GM12865 (cell line): ENCODE data around the gene MEGF10.
A peak's percentile ranks its signal among the peaks of the same experiment; 100 is the strongest.
"Not testable (repeated sequence)": the region's sequence is repeated elsewhere in the genome, so short reads cannot be mapped to it uniquely, and the experiment has no call there.

ENCODE experiments used
- DNase-seq: peaks from one replicate; pipeline ENCODE4 v3.0.0; 2010; ENCODE audit warnings: low read depth
- H3K4me3 ChIP-seq: 2 replicates; pipeline ENCODE4 v1.5.1; 2011; ENCODE audit warnings: mild to moderate bottlenecking, low read depth, low read length, control low read depth
- TF ChIP-seq, protein P1 (sequence below): IDR thresholded peaks from 2 replicates; pipeline ENCODE4 v1.5.1; 2011; ENCODE audit warnings: low read length, control low read depth, low read depth, inconsistent platforms; ENCODE audit not compliant: insufficient read depth; ENCODE audit errors: missing control alignments

MEGF10 gene

DNA sequence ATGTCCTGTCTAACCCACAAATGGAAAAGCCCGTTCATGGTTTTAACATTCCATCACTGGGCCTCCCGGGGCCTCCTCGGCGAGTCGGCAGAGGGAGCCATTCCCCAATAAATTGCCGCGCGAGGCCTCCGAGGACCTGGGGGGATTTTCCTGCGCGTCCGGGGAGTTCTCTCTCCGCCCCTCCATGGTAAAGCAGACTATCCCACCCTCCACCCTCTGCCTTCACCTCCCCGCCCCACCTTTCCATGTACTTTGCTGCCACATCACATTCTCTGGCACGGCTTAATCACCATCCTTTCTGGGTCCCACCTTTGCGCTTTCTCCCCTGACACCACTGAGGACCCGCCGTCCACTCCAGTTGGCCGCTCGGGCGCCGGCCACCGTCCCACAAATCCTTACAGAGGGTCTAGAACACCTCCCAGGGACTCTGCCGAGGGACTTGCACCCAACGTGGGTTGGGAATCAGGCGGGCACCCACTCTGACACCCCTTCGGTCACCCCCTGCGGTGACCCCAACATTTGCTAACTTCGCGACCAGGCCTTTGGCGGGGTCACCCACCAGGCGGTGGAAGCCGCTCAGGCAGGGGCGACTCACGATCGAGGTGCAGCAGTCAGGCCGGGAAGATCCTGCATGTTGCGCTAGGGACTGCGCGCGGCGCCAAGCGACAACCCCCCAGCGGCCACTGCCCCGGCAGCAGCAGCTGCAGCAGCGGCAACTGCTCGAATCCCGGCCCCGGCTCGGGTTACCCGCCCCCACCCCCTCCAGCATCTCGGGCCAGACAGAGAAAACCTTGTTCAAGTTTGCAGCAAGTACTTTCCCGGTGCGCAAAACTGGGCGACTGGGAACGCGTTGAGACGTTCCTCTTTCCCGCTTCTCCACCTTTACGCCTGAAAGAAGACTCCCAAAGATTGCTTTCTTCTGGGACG is at the start of gene MEGF10:
TSS of gene MEGF10 (plus strand) at position 778 of the 927 bp plus-strand sequence. CDS start 40,513 bp downstream, outside the sequence.
- DNase-seq, result peak; percentile 18
- H3K4me3 ChIP-seq, result no peak within 1 kb of the TSS
- TF ChIP-seq, protein P1, sequence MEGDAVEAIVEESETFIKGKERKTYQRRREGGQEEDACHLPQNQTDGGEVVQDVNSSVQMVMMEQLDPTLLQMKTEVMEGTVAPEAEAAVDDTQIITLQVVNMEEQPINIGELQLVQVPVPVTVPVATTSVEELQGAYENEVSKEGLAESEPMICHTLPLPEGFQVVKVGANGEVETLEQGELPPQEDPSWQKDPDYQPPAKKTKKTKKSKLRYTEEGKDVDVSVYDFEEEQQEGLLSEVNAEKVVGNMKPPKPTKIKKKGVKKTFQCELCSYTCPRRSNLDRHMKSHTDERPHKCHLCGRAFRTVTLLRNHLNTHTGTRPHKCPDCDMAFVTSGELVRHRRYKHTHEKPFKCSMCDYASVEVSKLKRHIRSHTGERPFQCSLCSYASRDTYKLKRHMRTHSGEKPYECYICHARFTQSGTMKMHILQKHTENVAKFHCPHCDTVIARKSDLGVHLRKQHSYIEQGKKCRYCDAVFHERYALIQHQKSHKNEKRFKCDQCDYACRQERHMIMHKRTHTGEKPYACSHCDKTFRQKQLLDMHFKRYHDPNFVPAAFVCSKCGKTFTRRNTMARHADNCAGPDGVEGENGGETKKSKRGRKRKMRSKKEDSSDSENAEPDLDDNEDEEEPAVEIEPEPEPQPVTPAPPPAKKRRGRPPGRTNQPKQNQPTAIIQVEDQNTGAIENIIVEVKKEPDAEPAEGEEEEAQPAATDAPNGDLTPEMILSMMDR, result peak; percentile 48

DNA sequence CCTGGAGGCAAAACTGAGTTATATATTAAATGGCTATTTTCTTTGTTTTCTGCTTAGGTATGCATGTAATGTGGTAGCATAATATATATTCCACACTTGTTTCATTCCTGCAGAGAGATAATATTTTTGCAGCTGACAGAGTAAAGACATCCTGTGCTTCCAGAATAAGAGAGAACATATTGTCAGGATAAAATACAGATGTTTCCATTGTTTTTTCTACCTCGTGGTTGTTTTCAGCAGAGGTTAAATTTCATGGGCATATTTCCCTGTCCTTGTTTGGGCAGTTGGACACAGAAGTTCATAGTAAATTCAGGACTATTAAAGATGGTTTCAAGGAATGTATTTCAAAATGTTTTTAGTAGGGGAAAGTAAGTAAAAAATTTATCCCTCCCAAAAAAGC is 47.6 kb upstream of the MEGF10 start:
- no peak for DNase-seq
- TF ChIP-seq, protein P1, result no peak
- no peak overlapping the region for H3K4me3 ChIP-seq

DNA sequence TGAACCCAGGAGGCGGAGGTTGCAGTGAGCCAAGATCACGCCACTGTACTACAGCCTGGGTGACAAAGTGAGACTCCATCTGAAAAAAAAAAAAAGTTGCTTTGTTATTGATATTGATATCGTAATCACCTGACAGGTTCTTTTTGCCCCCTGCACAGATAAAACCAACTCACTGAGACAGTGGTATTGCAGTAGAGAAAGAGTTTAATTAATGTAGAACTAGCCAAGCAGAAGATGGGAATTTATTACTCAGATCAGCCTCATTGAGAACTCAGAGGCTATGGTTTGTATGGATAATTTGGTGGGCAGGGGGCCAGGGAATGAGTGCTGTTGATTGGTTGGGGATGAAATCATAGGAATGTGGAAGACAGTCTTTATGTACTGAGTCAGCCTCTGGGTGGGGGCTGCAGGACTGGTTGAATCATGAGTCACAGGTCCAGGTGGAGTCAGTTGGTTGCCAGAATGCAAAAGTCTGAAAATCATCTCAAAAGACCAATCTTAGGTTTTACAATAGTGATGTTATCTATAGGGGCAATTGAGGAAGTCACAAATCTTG is 35.8 kb upstream of the MEGF10 start:
- TF ChIP-seq, protein P1, result no peak
- no peak for DNase-seq
- H3K4me3 ChIP-seq, result no peak overlapping the region

DNA sequence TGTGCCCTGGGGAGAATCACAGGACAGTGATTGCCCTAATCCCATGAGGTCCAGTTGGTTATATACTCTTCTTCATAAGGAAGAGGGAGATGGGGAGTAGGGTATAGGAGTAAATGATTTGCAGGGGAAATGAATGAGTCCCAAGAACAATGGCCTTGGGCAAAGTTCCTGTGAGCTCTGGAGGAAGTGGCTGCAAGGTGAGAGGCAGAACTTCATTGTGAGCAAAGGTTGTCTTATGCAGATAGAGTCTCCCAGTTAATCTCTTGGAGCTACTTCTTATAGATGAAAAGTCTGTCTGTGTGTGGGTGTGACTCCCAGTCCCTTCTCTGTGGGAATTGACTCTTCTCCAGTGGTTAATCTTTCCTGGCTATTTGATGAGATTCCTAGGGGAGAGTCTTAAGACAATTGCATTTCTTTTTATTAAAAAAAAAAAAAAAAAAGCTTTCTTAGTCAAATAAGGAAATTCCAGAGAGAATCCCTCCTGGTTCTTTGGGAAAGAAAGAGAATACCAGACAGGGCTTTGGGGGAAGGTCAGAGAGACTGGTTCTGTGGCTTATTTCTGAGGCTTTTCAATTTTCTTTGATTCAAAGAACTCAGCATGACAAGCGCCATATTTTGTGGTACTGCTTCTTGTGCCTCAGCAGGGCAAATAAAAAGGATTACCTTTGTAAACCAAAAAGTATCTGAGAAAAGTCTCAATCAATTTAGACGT is 33.6 kb upstream of the MEGF10 start:
- TF ChIP-seq, protein P1, result no peak
- no peak overlapping the region for H3K4me3 ChIP-seq
- DNase-seq, result no peak

DNA sequence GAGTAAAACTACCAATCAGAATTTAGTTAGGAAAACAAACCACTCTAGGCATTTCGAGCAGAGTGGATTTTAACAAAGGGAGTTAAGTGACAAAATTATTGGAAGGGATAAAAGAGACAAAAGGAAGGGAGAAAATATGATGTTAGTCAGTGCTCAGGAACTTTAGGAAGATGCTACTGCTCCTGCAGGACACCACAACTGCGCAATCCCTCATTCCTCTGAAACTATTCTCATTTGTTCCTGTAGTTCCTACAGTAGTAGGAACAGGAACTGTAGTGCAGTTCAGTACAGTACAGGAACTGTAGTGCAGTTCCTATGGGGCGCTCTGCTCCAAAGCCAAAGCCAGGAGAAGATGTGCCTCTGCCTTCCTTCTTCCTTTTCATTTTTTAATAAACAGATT is 29.9 kb upstream of the MEGF10 start:
- DNase-seq, result no peak
- no peak overlapping the region for H3K4me3 ChIP-seq
- TF ChIP-seq, protein P1, result no peak

DNA sequence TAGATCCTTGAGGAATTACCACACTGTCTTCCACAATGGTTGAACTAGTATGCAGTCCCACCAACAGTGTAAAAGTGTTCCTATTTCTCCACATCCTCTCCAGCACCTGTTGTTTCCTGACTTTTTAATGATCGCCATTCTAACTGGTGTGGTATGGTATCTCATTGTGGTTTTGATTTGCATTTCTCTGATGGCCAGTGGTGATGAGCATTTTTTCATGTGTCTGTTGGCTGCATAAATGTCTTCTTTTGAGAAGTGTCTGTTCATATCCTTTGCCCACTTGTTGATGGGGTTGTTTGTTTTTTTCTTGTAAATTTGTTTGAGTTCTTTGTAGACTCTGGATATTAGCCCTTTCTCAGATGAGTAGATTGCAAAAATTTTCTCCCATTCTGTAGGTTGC is 25.1 kb upstream of the MEGF10 start:
- H3K4me3 ChIP-seq, DNase-seq: not testable (repeated sequence)

DNA sequence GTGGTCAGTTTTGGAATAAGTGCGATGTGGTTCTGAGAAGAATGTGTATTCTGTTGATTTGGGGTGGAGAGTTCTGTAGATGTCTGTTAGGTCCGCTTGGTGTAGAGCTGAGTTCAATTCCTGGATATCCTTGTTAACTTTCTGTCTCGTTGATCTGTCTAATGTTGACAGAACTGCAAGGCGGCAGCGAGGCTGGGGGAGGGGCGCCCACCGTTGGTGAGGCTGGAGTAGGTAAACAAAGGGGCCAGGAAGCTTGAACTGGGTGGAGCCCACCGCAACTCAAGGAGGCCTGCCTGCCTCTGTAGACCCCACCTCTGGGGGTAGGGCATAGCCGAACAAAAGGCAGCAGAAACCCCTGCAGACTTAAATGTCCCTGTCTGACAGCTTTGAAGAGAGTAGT is 22.3 kb upstream of the MEGF10 start:
- not testable (repeated sequence) for DNase-seq, H3K4me3 ChIP-seq

DNA sequence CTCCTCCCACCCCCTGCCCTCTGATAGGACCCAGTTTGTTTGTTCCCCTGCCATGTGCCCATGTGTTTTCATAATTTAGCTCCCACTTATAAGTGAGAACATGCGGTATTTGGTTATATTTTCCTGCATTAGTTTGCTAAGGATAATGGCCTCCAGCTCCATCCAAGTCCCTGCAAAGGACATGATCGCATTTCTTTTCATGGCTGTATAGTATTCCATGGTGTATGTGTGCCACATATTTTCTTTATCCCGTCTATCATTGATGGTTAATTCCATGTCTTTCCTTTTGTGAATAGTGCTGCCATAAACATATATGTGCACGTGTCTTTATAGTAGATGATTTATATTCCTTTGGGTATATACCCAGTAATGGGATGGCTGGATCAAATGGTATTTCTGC is 19.9 kb upstream of the MEGF10 start:
- H3K4me3 ChIP-seq, DNase-seq: not testable (repeated sequence)
